IMR-90 (cell line): ENCODE data around the gene TMEM184B. TPM values are rescaled to one million over a fixed set of nuclear protein-coding genes. Genes with fewer than 3 reads are reported as not detected.
A peak's percentile ranks its signal among the peaks of the same experiment; 100 is the strongest.

Source experiments
- ATAC-seq: fragments of 200-7000 bp; cut with Tn5 transposase; 2 replicates; pipeline ENCODE4 v1.9.1; 2020; ENCODE audit warnings: low read depth, mild to moderate bottlenecking, moderate library complexity
- BruUV-seq: library from RNA; stranded (reverse); fragments of 400-500 nt; replicated peaks from 2 replicates; lab custom pipeline; 2021; lab: Mats Ljungman, UMichigan
- CTCF ChIA-PET: fragments of 300-600 bp; formaldehyde crosslinking; extraction: SDS; loops from one replicate; lab custom pipeline; 2021; ENCODE audit warnings: antibody characterized with exemption; lab: Yijun Ruan, JAX
- POLR2A ChIA-PET: fragments of 300-600 bp; sonication (Branson Sonifier 250); formaldehyde crosslinking; loops from one replicate; lab custom pipeline; 2022; ENCODE audit warnings: antibody characterized with exemption; ENCODE audit not compliant: unreplicated experiment; lab: Charles Lee
- DNase-seq: peaks from one replicate; pipeline ENCODE4 v3.0.0; 2013
- H2AFZ ChIP-seq: replicated peaks from 2 replicates; pipeline ENCODE3; 2013; ENCODE audit warnings: low read length, mild to moderate bottlenecking; ENCODE audit not compliant: poor library complexity
- H2AK5ac ChIP-seq: 2 replicates; pipeline ENCODE4 v1.6.1; 2013; ENCODE audit warnings: low read depth, low read length, inconsistent platforms
- H2AK9ac ChIP-seq: replicated peaks from 2 replicates; pipeline ENCODE3; 2013; ENCODE audit warnings: mild to moderate bottlenecking, low read depth, low read length, moderate library complexity; ENCODE audit not compliant: poor library complexity
- H2BK120ac ChIP-seq: 2 replicates; pipeline ENCODE4 v1.6.1; 2013; ENCODE audit warnings: low read depth, low read length, inconsistent platforms
- H2BK15ac ChIP-seq: 3 replicates; pipeline ENCODE4 v1.6.1; 2013; ENCODE audit warnings: low read depth, low read length, inconsistent platforms
- H2BK20ac ChIP-seq: 2 replicates; pipeline ENCODE4 v1.6.1; 2013; ENCODE audit warnings: low read depth, mild to moderate bottlenecking, inconsistent platforms, low read length, moderate library complexity
- H2BK5ac ChIP-seq: 2 replicates; pipeline ENCODE4 v1.6.1; 2013; ENCODE audit warnings: mild to moderate bottlenecking, low read depth, low read length, inconsistent platforms; ENCODE audit not compliant: poor library complexity, severe bottlenecking
- H3K14ac ChIP-seq: replicated peaks from 2 replicates; pipeline ENCODE4 v1.6.1; 2013; ENCODE audit warnings: low read depth, low read length, inconsistent platforms
- H3K18ac ChIP-seq: 2 replicates; pipeline ENCODE4 v1.6.1; 2013; ENCODE audit warnings: low read depth, low read length, control low read depth
- H3K23ac ChIP-seq: 2 replicates; pipeline ENCODE4 v1.6.1; 2013; ENCODE audit warnings: low read depth, low read length, inconsistent platforms
- H3K27ac ChIP-seq: 2 replicates; pipeline ENCODE4 v1.5.1; 2013; ENCODE audit warnings: mild to moderate bottlenecking, control low read depth, low read length; ENCODE audit not compliant: insufficient read depth
- H3K27me3 ChIP-seq: 2 replicates; pipeline ENCODE4 v1.6.1; 2013; ENCODE audit warnings: low read length; ENCODE audit not compliant: control insufficient read depth, insufficient read depth
- H3K36me3 ChIP-seq: 2 replicates; pipeline ENCODE4 v1.6.1; 2013; ENCODE audit warnings: low read length, mixed read lengths; ENCODE audit not compliant: control insufficient read depth, insufficient read depth
- H3K4ac ChIP-seq: 2 replicates; pipeline ENCODE4 v1.6.1; 2013; ENCODE audit warnings: low read depth, low read length, inconsistent platforms
- H3K4me1 ChIP-seq: 2 replicates; pipeline ENCODE4 v1.6.1; 2013; ENCODE audit warnings: low read length, mixed read lengths; ENCODE audit not compliant: control insufficient read depth, insufficient read depth
- H3K4me2 ChIP-seq: 2 replicates; pipeline ENCODE4 v1.6.1; 2013; ENCODE audit warnings: low read depth, mild to moderate bottlenecking, control low read depth, low read length, moderate library complexity
- H3K4me3 ChIP-seq: 2 replicates; pipeline ENCODE4 v1.5.1; 2013; ENCODE audit warnings: low read depth, mild to moderate bottlenecking, control low read depth, low read length, moderate library complexity; ENCODE audit not compliant: insufficient read depth
- H3K56ac ChIP-seq: 2 replicates; pipeline ENCODE4 v1.6.1; 2013; ENCODE audit warnings: low read length, inconsistent platforms; ENCODE audit not compliant: insufficient read depth; ENCODE audit errors: extremely low read depth
- H3K79me1 ChIP-seq, 2 experiments: 2 replicates each; pipeline ENCODE4 v1.6.1; 2013; ENCODE audit warnings: low read length in 2 of 2, inconsistent platforms in 1 of 2, low read depth in 1 of 2
- H3K9ac ChIP-seq: 2 replicates; pipeline ENCODE4 v1.6.1; 2013; ENCODE audit warnings: low read depth, low read length, control low read depth
- H3K9me1 ChIP-seq: 2 replicates; pipeline ENCODE4 v1.6.1; 2013; ENCODE audit warnings: low read length, inconsistent platforms; ENCODE audit not compliant: insufficient read depth
- H3K9me3 ChIP-seq: 2 replicates; pipeline ENCODE4 v1.6.1; 2013; ENCODE audit warnings: low read length; ENCODE audit not compliant: control insufficient read depth, insufficient read depth
- H4K20me1 ChIP-seq: 2 replicates; pipeline ENCODE4 v1.6.1; 2013; ENCODE audit warnings: low read length, inconsistent platforms; ENCODE audit not compliant: insufficient read depth
- H4K5ac ChIP-seq: 2 replicates; pipeline ENCODE4 v1.6.1; 2013; ENCODE audit warnings: mild to moderate bottlenecking, low read depth, low read length, control low read depth
- H4K8ac ChIP-seq, 2 experiments: 2 replicates each; pipeline ENCODE4 v1.6.1; 2013; ENCODE audit warnings: low read depth in 2 of 2, low read length in 2 of 2, control low read depth in 1 of 2, inconsistent platforms in 1 of 2
- H4K91ac ChIP-seq: 2 replicates; pipeline ENCODE4 v1.6.1; 2013; ENCODE audit warnings: low read depth, low read length, inconsistent platforms; ENCODE audit not compliant: insufficient read depth
- BHLHE40 ChIP-seq: fragments of 150-350 bp; IDR thresholded peaks from 2 replicates; pipeline ENCODE4 v1.6.1; 2016; ENCODE audit warnings: mild to moderate bottlenecking, low read depth, low read length
- CHD1 ChIP-seq: IDR thresholded peaks from 2 replicates; pipeline ENCODE4 v1.6.1; 2012; ENCODE audit warnings: low read depth, low read length, improper control_type of control experiment
- CTCF ChIP-seq: conservative IDR thresholded peaks from 2 replicates; pipeline ENCODE4 v1.5.1; 2012; ENCODE audit warnings: mild to moderate bottlenecking, low read depth, low read length, improper control_type of control experiment
- ELK1 ChIP-seq: fragments of 150-350 bp; IDR thresholded peaks from 2 replicates; pipeline ENCODE4 v1.6.1; 2016; ENCODE audit warnings: low read depth, mild to moderate bottlenecking, low read length, moderate library complexity, borderline replicate concordance
- FOS ChIP-seq: fragments of 150-350 bp; IDR thresholded peaks from 2 replicates; pipeline ENCODE4 v1.6.1; 2016; ENCODE audit warnings: low read depth, low read length
- MAFK ChIP-seq: IDR thresholded peaks from 2 replicates; pipeline ENCODE4 v1.6.1; 2012; ENCODE audit warnings: low read depth, low read length, improper control_type of control experiment
- MAZ ChIP-seq: IDR thresholded peaks from 2 replicates; pipeline ENCODE4 v1.6.1; 2012; ENCODE audit warnings: low read depth, mild to moderate bottlenecking, low read length, improper control_type of control experiment, moderate library complexity, borderline replicate concordance
- MXI1 ChIP-seq: IDR thresholded peaks from 2 replicates; pipeline ENCODE4 v1.6.1; 2012; ENCODE audit warnings: low read depth, mild to moderate bottlenecking, low read length, moderate library complexity, borderline replicate concordance
- NFE2L2 ChIP-seq: fragments of 150-350 bp; IDR thresholded peaks from 2 replicates; pipeline ENCODE4 v1.6.1; 2016; ENCODE audit warnings: low read depth, mild to moderate bottlenecking, low read length
- POLR2A ChIP-seq: IDR thresholded peaks from 2 replicates; pipeline ENCODE4 v1.6.1; 2012; ENCODE audit warnings: mild to moderate bottlenecking, low read depth, low read length
- RAD21 ChIP-seq: IDR thresholded peaks from 2 replicates; pipeline ENCODE4 v1.6.1; 2012; ENCODE audit warnings: low read length, improper control_type of control experiment
- RFX5 ChIP-seq: IDR thresholded peaks from 2 replicates; pipeline ENCODE4 v1.8.0; 2012; ENCODE audit warnings: low read depth, mild to moderate bottlenecking, low read length, moderate library complexity
- SMC3 ChIP-seq: fragments of 150-350 bp; IDR thresholded peaks from 2 replicates; pipeline ENCODE4 v1.6.1; 2016; ENCODE audit warnings: low read depth, mild to moderate bottlenecking, antibody characterized with exemption, low read length, moderate library complexity
- USF2 ChIP-seq: fragments of 150-350 bp; IDR thresholded peaks from 2 replicates; pipeline ENCODE4 v1.6.1; 2017; ENCODE audit warnings: mild to moderate bottlenecking, antibody characterized with exemption, low read length, low read depth
- WGBS, 2 experiments: methylation state at CpG; one replicate each; pipeline versions ENCODE4 v1.1.5 to v1.1.7; 2013; ENCODE audit warnings: missing lambda C conversion rate in 2 of 2; ENCODE audit not compliant: insufficient read length in 1 of 2; ENCODE audit errors: extremely low coverage in 2 of 2; 5-methylcytosine and 5-hydroxymethylcytosine counted together
- dilution Hi-C: fragments of 300-500 bp; cut with HindIII; formaldehyde crosslinking; loops from one replicate; pipeline ENCODE4 v1.14.3; 2018; ENCODE audit warnings: low sequenced_read_pairs; ENCODE audit not compliant: unreplicated experiment
- in situ Hi-C: fragments of 300-500 bp; cut with MboI; formaldehyde crosslinking; loops from 3 replicates; pipeline ENCODE4 v1.14.3; 2019; ENCODE audit warnings: low sequenced_read_pairs, inconsistent platforms, mixed read lengths
- intact Hi-C: fragments of 100-400 bp; cut with micrococcal nuclease; formaldehyde crosslinking; loops from 2 replicates; pipeline ENCODE4 v1.10.0; 2022
- polyA plus RNA-seq, 3 experiments: library from polyadenylated mRNA; depleted of rRNA; stranded (reverse); fragments of >200 nt; gene quantifications; 2 replicates each; pipeline ENCODE4 v1.2.3, GENCODE V29; 2012; ENCODE audit warnings: low replicate concordance in 1 of 3
- total RNA-seq: library from RNA; depleted of rRNA; stranded (reverse); fragments of >200 nt; gene quantifications from 2 replicates; pipeline ENCODE4 v1.2.3, GENCODE V29; 2012

The TMEM184B gene
- total and polyA plus RNA-seq, 2 of the 4 experiments (the other 2 are of a cell fraction): 9.1 to 81.1 TPM

GRCh38 chr22:38177926-38178604 lies 94.7 kb downstream of the TMEM184B start:
- in situ Hi-C loops: no loop called here
- H3K56ac ChIP-seq: peak overlapping the region; percentile 66; the same call in 1 of the 2 replicates
- peak overlapping the region; percentile 67 for H3K27ac ChIP-seq
- peak overlapping the region; percentile 64 for H2BK5ac ChIP-seq
- H4K20me1 ChIP-seq: no peaks in the 10 kb centered on the region; the same call in 1 of the 2 replicates
- DNase-seq (peak; percentile 89), ATAC-seq (peak; percentile 8)
- H2BK15ac ChIP-seq: peak overlapping the region; percentile 86; the same call in 2 of the 3 replicates
- peak overlapping the region; percentile 97 for H2BK120ac ChIP-seq
- dilution Hi-C loops: no loop called here
- H3K23ac ChIP-seq: peak overlapping the region; percentile 90
- POLR2A ChIA-PET: no interaction called here
- peak overlapping the region; percentile 38 for H2AK9ac ChIP-seq
- peaks cover 32% of the 10 kb centered on the region for H3K4me1 ChIP-seq
- 35% methylated on average over 4 of the region's 15 CpGs; no CpG with 5 or more reads in 1 of the 2 experiments for WGBS, 2 experiments
- no peaks in the 10 kb centered on the region for H3K36me3 ChIP-seq
- H2BK20ac ChIP-seq: peak overlapping the region; percentile 97
- peak overlapping the region; percentile 95 for H3K4ac ChIP-seq
- H3K18ac ChIP-seq: peak overlapping the region; percentile 38
- BruUV-seq: no TSS peak
- peak overlapping the region; percentile 0 for H3K9ac ChIP-seq
- no peaks in the 10 kb centered on the region for H3K9me3 ChIP-seq
- peak overlapping the region; percentile 87 for H4K91ac ChIP-seq
- peak overlapping the region; percentile 81 for H3K14ac ChIP-seq
- H2AFZ ChIP-seq: peak overlapping the region; percentile 83
- peak overlapping the region; percentile 89 for H2AK5ac ChIP-seq
- H4K5ac ChIP-seq: peak overlapping the region; percentile 40
- CTCF ChIA-PET: interaction anchor here (0.8 kb wide), 1 partner anchor 83 kb away, joined by 3 read pairs; no protein-coding TSS in a partner anchor
- H4K8ac ChIP-seq: peak overlapping the region; percentile 32 to 79; a peak in 3 of 4 replicates
- no peaks in the 10 kb centered on the region for H3K27me3 ChIP-seq
- peak overlapping the region; percentile 5 for H3K4me2 ChIP-seq
- peaks cover 4 to 38% of the 10 kb centered on the region in 2 experiments; a peak in 3 of 4 replicates for H3K79me1 ChIP-seq
- intact Hi-C loops: no loop called here
- peaks cover 34% of the 10 kb centered on the region for H3K9me1 ChIP-seq
- H3K4me3 ChIP-seq: no peak overlapping the region
- TF ChIP-seq BHLHE40 (peak; percentile 96), CTCF (no peak), ELK1 (no peak), RAD21 (no peak), NFE2L2 (0 out of 2 replicates have a peak, but pooled peaks have one; percentile 7), USF2 (peak; percentile 75), MXI1 (peak; percentile 22; the same call in 1 of the 2 replicates), MAFK (no peak), FOS (peak; percentile 90), MAZ (no peak), SMC3 (no peak), POLR2A (no peak; the same call in 1 of the 2 replicates), CHD1 (no peak), RFX5 (no peak)
